GM12878 (cell line): Measurements from ENCODE around the gene PLPP1. TPM values are rescaled to one million over a fixed set of nuclear protein-coding genes. Genes with fewer than 3 reads are reported as not detected.

ENCODE experiments used
- ATAC-seq: fragments of 200-7000 bp; cut with Tn5 transposase; 3 replicates; pipeline ENCODE4 v1.9.1; 2020; ENCODE audit warnings: mild to moderate bottlenecking, moderate library complexity
- BruUV-seq: library from RNA; stranded (reverse); fragments of 400-500 nt; replicated peaks from 2 replicates; lab custom pipeline; 2021; lab: Mats Ljungman, UMichigan
- CTCF ChIA-PET: fragments of 300-600 bp; sonication (Branson Sonifier 250); formaldehyde crosslinking; extraction: SDS; loops from one replicate; lab custom pipeline; 2021; ENCODE audit warnings: inconsistent platforms; lab: Yijun Ruan, JAX
- POLR2A ChIA-PET: fragments of 350-600 bp; formaldehyde crosslinking; extraction: SDS; loops from one replicate; lab custom pipeline; 2021; ENCODE audit warnings: inconsistent platforms; lab: Charles Lee
- RAD21 ChIA-PET: fragments of 300-600 bp; sonication (Branson Sonifier 250); formaldehyde crosslinking; loops from one replicate; lab custom pipeline; 2023; ENCODE audit warnings: antibody characterized with exemption; ENCODE audit not compliant: unreplicated experiment; lab: Charles Lee
- SMC1A ChIA-PET: fragments of 300-600 bp; sonication (Branson Sonifier 250); formaldehyde crosslinking; loops from one replicate; lab custom pipeline; 2023; ENCODE audit not compliant: unreplicated experiment, uncharacterized antibody; lab: Charles Lee
- DNase-seq: peaks from one replicate; pipeline ENCODE4 v3.0.0-alpha.2; 2011; ENCODE audit warnings: low read depth, low spot score
- FAIRE-seq: peaks from 3 replicates; lab custom pipeline; 2011; peaks lifted over from hg19 to GRCh38; lab: Jason Lieb, UNC
- H2AFZ ChIP-seq: 2 replicates; pipeline ENCODE4 v1.6.0; 2011; ENCODE audit warnings: low read depth, low read length, control low read depth; ENCODE audit not compliant: control insufficient read depth
- H3K27ac ChIP-seq: 2 replicates; pipeline ENCODE4 v1.5.1; 2011; ENCODE audit warnings: control low read depth; ENCODE audit not compliant: control insufficient read depth, insufficient read depth
- H3K27me3 ChIP-seq, 2 experiments: replicated peaks in 1 of 2; 2 replicates each; pipeline versions ENCODE4 v1.6.0 to v1.6.1; 2011; ENCODE audit warnings: low read length in 1 of 2; ENCODE audit not compliant: control insufficient read depth in 2 of 2, insufficient read depth in 2 of 2
- H3K36me3 ChIP-seq, 2 experiments: 2 replicates each; pipeline ENCODE4 v1.5.1; 2011; ENCODE audit warnings: low read length in 1 of 2; ENCODE audit not compliant: control insufficient read depth in 2 of 2, insufficient read depth in 2 of 2
- H3K4me1 ChIP-seq: 2 replicates; pipeline ENCODE4 v1.6.1; 2011; ENCODE audit warnings: mild to moderate bottlenecking, low read length, moderate library complexity, mixed read lengths; ENCODE audit not compliant: control insufficient read depth, insufficient read depth
- H3K4me2 ChIP-seq: 2 replicates; pipeline ENCODE4 v1.6.0; 2011; ENCODE audit warnings: control low read depth; ENCODE audit not compliant: control insufficient read depth, insufficient read depth
- H3K4me3 ChIP-seq: fragments of 200-600 bp; sonication (generic); 2 replicates; pipeline ENCODE4 v1.5.1; 2016
- H3K79me2 ChIP-seq: 2 replicates; pipeline ENCODE4 v1.6.0; 2011; ENCODE audit warnings: low read length; ENCODE audit not compliant: control insufficient read depth, insufficient read depth
- H3K9ac ChIP-seq: 2 replicates; pipeline ENCODE4 v1.8.0; 2011; ENCODE audit warnings: low read length, control low read depth, mixed read lengths; ENCODE audit not compliant: control insufficient read depth, insufficient read depth
- H3K9me3 ChIP-seq: replicated peaks from 3 replicates; pipeline ENCODE4 v1.5.1; 2011; ENCODE audit warnings: mild to moderate bottlenecking, low read length; ENCODE audit not compliant: control insufficient read depth, insufficient read depth
- H4K20me1 ChIP-seq: 2 replicates; pipeline ENCODE4 v1.6.0; 2011; ENCODE audit not compliant: control insufficient read depth, insufficient read depth
- BACH1 ChIP-seq: fragments of 450-650 bp; IDR thresholded peaks from 2 replicates; pipeline ENCODE4 v1.6.1; 2017; ENCODE audit warnings: mild to moderate bottlenecking, borderline replicate concordance
- BRCA1 ChIP-seq: IDR thresholded peaks from 2 replicates; pipeline ENCODE4 v1.6.1; 2011; ENCODE audit warnings: low read depth, low read length, improper control_type of control experiment
- CBFB ChIP-seq: IDR thresholded peaks from 2 replicates; pipeline ENCODE4 v1.6.1; 2016; ENCODE audit warnings: antibody characterized with exemption, low read depth
- CHD1 ChIP-seq: IDR thresholded peaks from 2 replicates; pipeline ENCODE4 v1.6.1; 2012; ENCODE audit warnings: low read depth, low read length, improper control_type of control experiment
- HCFC1 ChIP-seq: fragments of 150-350 bp; IDR thresholded peaks from 2 replicates; pipeline ENCODE4 v1.6.1; 2014; ENCODE audit warnings: low read length
- MAX ChIP-seq: IDR thresholded peaks from 2 replicates; pipeline ENCODE4 v1.6.1; 2012; ENCODE audit warnings: low read depth, low read length, improper control_type of control experiment
- MXI1 ChIP-seq: fragments of 150-350 bp; IDR thresholded peaks from 2 replicates; pipeline ENCODE4 v1.6.1; 2011; ENCODE audit warnings: low read depth, mild to moderate bottlenecking, inconsistent platforms, low read length, improper control_type of control experiment
- USF1 ChIP-seq: IDR thresholded peaks from 2 replicates; pipeline ENCODE4 v1.6.1; 2011; ENCODE audit warnings: borderline replicate concordance, low read depth, mild to moderate bottlenecking, moderate library complexity, mixed read lengths, low read length; ENCODE audit not compliant: insufficient read depth; ENCODE audit errors: extremely low read length
- ZBED1 ChIP-seq: IDR thresholded peaks from 2 replicates; pipeline ENCODE4 v1.6.1; 2016; ENCODE audit warnings: borderline replicate concordance
- ZBTB11 ChIP-seq: fragments of 450-650 bp; formaldehyde crosslinking; IDR thresholded peaks from 2 replicates; pipeline ENCODE4 v1.5.0; 2022; ENCODE audit warnings: mild to moderate bottlenecking, missing genetic modification characterization
- WGBS: methylation state at CpG from one replicate; pipeline ENCODE4 v1.1.6; 2016; ENCODE audit warnings: low lambda C conversion rate; ENCODE audit not compliant: insufficient replicate concordance, insufficient coverage; ENCODE audit errors: missing lambda C conversion rate; 5-methylcytosine and 5-hydroxymethylcytosine counted together
- in situ Hi-C: fragments of 300-500 bp; cut with MboI; formaldehyde crosslinking; loops from 9 replicates; pipeline ENCODE4 v1.14.3; 2018; ENCODE audit warnings: mixed read lengths
- intact Hi-C: fragments of 100-400 bp; cut with micrococcal nuclease; formaldehyde crosslinking; loops from one replicate; pipeline ENCODE4 v1.14.2; 2022; ENCODE audit not compliant: unreplicated experiment
- polyA plus RNA-seq, 11 experiments: library from polyadenylated mRNA; depleted of rRNA in 4 of 11; unstranded in 6 of 11; stranded (reverse) in 5 of 11; fragments of >200 nt; fragmentation: Nextera tagmentation in 4 of 11; fragmentation: Illumina TruSeq in 1 of 11; extraction: Ambion mirVana in 4 of 11; extraction: Trizol in 1 of 11; gene quantifications; 1 replicate in 1 of 11; 2 replicates in 10 of 11; pipeline versions ENCODE4 v1.2.1 to v1.2.3, GENCODE V29; 2011 to 2016; ENCODE audit warnings: inconsistent platforms in 2 of 11, missing spikeins in 2 of 11, low read depth in 1 of 11
- total RNA-seq, 4 experiments: library from RNA; depleted of rRNA in 3 of 4; stranded (reverse); fragments of >200 nt in 3 of 4; fragmentation: Illumina TruSeq in 1 of 4; extraction: Trizol in 1 of 4; gene quantifications; 2 replicates each; pipeline versions ENCODE4 v1.2.1 to v1.2.3, GENCODE V29; 2013 to 2021
- TF ChIP-seq, protein P1 (sequence below): IDR thresholded peaks from 2 replicates; pipeline ENCODE4 v1.6.1; 2012; ENCODE audit warnings: low read depth, low read length, improper control_type of control experiment
- TF ChIP-seq, protein P2 (sequence below): fragments of 450-650 bp; IDR thresholded peaks from 2 replicates; pipeline ENCODE4 v1.6.1; 2018; ENCODE audit warnings: borderline replicate concordance, mild to moderate bottlenecking; ENCODE audit not compliant: partially characterized antibody

PLPP1 gene
- total and polyA plus RNA-seq, 10 of the 15 experiments (the other 5 are each of a cell fraction or from before 2014, with no cell fraction given): 3.0 to 11.3 (median 8.1) TPM

- WGBS: 100% methylated on average over 1 of the region's 1 CpG
- peaks cover 12% of the 10 kb centered on the region; the same call in 2 of the 3 replicates for H3K9me3 ChIP-seq
- no peak overlapping the region for H3K27ac ChIP-seq
- no TSS peak for BruUV-seq
- H3K79me2 ChIP-seq: no peaks in the 10 kb centered on the region
- no peak for ATAC-seq
- no peak overlapping the region for H3K9ac ChIP-seq
- no peaks in the 10 kb centered on the region for H3K4me1 ChIP-seq
- ChIA-PET SMC1A (interaction anchor here (0.7 to 1.4 kb wide), 7 partner anchors 9 to 533 kb away, joined by 3 to 4 read pairs (median 3); no protein-coding TSS in a partner anchor), RAD21 (interaction anchor here (0.9 kb wide), 1 partner anchor 9 kb away, joined by 5 read pairs; no protein-coding TSS in a partner anchor), CTCF (interaction anchor here (0.7 to 1.2 kb wide), 5 partner anchors 10 to 124 kb away, joined by 3 to 4 read pairs (median 3); no protein-coding TSS in a partner anchor), POLR2A (no interaction called here)
- DNase-seq: no peak
- no peak overlapping the region for H3K4me3 ChIP-seq
- no peak overlapping the region for H2AFZ ChIP-seq
- in situ Hi-C loops: no loop called here
- H3K36me3 ChIP-seq: peaks cover 3 to 36% of the 10 kb centered on the region in 2 experiments; a peak in 3 of 4 replicates
- no peak for FAIRE-seq
- TF ChIP-seq, protein P1, sequence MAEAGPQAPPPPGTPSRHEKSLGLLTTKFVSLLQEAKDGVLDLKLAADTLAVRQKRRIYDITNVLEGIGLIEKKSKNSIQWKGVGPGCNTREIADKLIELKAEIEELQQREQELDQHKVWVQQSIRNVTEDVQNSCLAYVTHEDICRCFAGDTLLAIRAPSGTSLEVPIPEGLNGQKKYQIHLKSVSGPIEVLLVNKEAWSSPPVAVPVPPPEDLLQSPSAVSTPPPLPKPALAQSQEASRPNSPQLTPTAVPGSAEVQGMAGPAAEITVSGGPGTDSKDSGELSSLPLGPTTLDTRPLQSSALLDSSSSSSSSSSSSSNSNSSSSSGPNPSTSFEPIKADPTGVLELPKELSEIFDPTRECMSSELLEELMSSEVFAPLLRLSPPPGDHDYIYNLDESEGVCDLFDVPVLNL: no peak
- TF ChIP-seq BRCA1 (no peak), ZBED1 (no peak), MXI1 (no peak), MAX (no peak), USF1 (no peak), CHD1 (no peak), BACH1 (no peak), HCFC1 (no peak), ZBTB11 (CRISPR knock-in tag) (no peak), CBFB (no peak)
- TF ChIP-seq, protein P2, sequence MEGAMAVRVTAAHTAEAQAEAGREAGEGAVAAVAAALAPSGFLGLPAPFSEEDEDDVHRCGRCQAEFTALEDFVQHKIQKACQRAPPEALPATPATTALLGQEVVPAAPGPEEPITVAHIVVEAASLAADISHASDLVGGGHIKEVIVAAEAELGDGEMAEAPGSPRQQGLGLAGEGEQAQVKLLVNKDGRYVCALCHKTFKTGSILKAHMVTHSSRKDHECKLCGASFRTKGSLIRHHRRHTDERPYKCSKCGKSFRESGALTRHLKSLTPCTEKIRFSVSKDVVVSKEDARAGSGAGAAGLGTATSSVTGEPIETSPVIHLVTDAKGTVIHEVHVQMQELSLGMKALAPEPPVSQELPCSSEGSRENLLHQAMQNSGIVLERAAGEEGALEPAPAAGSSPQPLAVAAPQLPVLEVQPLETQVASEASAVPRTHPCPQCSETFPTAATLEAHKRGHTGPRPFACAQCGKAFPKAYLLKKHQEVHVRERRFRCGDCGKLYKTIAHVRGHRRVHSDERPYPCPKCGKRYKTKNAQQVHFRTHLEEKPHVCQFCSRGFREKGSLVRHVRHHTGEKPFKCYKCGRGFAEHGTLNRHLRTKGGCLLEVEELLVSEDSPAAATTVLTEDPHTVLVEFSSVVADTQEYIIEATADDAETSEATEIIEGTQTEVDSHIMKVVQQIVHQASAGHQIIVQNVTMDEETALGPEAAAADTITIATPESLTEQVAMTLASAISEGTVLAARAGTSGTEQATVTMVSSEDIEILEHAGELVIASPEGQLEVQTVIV: no peak
- intact Hi-C loops: no loop called here
- H3K4me2 ChIP-seq: no peak overlapping the region
- no peaks in the 10 kb centered on the region for H3K27me3 ChIP-seq
- H4K20me1 ChIP-seq: no peaks in the 10 kb centered on the region
Observed at GRCh38 chr5:55386356-55386755, 148.4 kb downstream of the PLPP1 start.
